Measurements from ENCODE around the gene ATL1.
"Not testable (repeated sequence)": the region's sequence is repeated elsewhere in the genome, so short reads cannot be mapped to it uniquely, and the experiment has no call there.

ATL1 gene

DNA sequence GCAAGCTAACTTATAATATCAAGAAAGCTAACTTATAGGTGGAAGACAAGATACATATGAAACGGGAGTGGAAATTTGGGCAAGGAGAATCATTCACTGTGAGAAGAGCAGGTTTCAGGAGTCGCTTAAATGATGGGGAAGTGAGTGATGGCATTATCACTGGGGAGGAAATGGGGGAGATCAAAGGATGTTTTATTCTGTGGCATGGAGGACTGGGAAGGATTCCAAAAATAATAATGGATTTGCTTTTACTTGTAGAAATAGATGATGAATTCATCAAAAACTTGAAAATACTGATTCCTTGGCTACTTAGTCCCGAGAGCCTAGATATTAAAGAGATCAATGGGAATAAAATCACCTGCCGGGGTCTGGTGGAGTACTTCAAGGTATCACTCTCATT lies 60.4 kb downstream of the ATL1 start:
- Histone ChIP-seq H3K4me3 (ENCODE audit: low read length) (no peak overlapping the region), H3K36me3 (ENCODE audit: insufficient read depth, low read length) (no peaks in the 10 kb centered on the region), H3K9ac (ENCODE audit: low read depth, low read length) (no peak overlapping the region), H3K4me1 (ENCODE audit: insufficient read depth, low read length) (no peaks in the 10 kb centered on the region), H3K27me3 (ENCODE audit: insufficient read depth, low read length) (no peaks in the 10 kb centered on the region), H3K9me3 (ENCODE audit: insufficient read depth, low read depth, low read length) (no peaks in the 10 kb centered on the region), H3K27ac (ENCODE audit: low read depth, low read length) (no peak overlapping the region)
- WGBS: 92% methylated on average over 4 of the region's 4 CpGs

DNA sequence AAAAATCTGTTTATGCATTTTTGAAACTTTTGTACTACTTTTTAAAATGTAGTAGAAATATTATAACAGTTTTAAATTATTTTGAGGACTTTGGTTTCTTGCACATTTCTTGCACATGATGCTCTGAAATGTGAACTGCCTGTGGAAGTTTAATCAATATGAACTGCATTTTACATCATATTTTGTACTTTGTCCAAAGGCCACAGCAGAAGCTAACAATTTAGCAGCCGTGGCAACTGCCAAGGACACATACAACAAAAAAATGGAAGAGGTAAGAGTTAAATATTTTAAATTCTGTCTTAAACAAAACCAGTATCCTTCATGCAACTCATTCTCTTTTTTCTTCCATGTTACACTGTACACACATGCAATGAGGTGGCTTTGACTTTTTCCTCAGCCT lies 63.0 kb downstream of the ATL1 start:
- Histone ChIP-seq H3K4me1 (ENCODE audit: insufficient read depth, low read length) (no peaks in the 10 kb centered on the region), H3K9ac (ENCODE audit: low read depth, low read length) (no peak overlapping the region), H3K4me3 (ENCODE audit: low read length) (no peak overlapping the region), H3K9me3 (ENCODE audit: insufficient read depth, low read depth, low read length) (no peaks in the 10 kb centered on the region), H3K27ac (ENCODE audit: low read depth, low read length) (no peak overlapping the region), H3K27me3 (ENCODE audit: insufficient read depth, low read length) (no peaks in the 10 kb centered on the region), H3K36me3 (ENCODE audit: insufficient read depth, low read length) (0 out of 2 replicates have a peak, but pooled peaks cover 1% of the 10 kb centered on the region)
- no CpG with 5 or more reads among the region's 1 CpG for WGBS

DNA sequence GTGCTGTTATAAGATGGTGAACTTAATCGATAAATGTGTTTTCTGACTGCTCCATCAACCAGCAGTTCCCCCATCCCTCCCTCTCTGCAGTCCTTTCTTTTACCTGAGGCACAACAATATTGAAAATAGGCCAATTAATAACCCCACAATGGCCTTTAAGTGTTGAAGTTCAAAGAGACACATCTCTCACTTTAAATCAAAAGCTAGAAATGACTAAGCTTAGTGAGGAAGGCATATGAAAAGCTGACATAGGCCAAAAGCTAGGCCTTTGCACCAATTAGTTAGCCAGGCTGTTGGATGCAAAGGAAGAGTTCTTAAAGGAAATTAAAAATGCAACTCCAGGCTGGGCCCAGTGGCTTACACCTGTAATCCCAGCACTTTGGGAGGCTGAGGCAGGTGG lies 64.5 kb downstream of the ATL1 start:
- H3K9me3 ChIP-seq (ENCODE audit: insufficient read depth, low read depth, low read length): no peaks in the 10 kb centered on the region
- no peaks in the 10 kb centered on the region for H3K4me1 ChIP-seq (ENCODE audit: insufficient read depth, low read length)
- no peak overlapping the region for H3K4me3 ChIP-seq (ENCODE audit: low read length)
- WGBS: 100% methylated on average over 1 of the region's 1 CpG
- H3K9ac ChIP-seq (ENCODE audit: low read depth, low read length): no peak overlapping the region
- 0 out of 2 replicates have a peak, but pooled peaks cover 5% of the 10 kb centered on the region for H3K36me3 ChIP-seq (ENCODE audit: insufficient read depth, low read length)
- no peaks in the 10 kb centered on the region for H3K27me3 ChIP-seq (ENCODE audit: insufficient read depth, low read length)
- no peak overlapping the region for H3K27ac ChIP-seq (ENCODE audit: low read depth, low read length)

DNA sequence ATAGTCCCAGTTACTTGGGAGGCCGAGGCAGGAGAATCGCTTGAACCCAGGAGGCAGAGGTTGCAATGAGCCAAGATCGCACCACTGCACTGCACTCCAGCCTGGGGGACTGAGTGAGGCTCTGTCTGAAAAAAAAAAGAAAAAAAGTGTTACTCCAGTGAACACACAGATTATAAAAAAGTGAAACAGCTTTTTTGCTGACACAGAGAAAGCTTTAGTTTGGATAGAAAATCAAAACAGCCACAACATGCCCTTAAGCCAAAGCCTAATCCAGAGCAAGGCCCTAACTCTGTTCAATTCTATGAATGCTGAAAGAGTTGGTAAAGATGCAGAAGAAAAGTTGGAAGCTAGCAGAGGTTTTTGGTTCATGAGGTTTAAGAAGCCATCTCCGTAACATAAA lies 65.0 kb downstream of the ATL1 start:
- not testable (repeated sequence) for H3K9me3 ChIP-seq (ENCODE audit: insufficient read depth, low read depth, low read length); H3K4me1 ChIP-seq (ENCODE audit: insufficient read depth, low read length); H3K4me3 ChIP-seq (ENCODE audit: low read length); H3K36me3 ChIP-seq (ENCODE audit: insufficient read depth, low read length); H3K27ac ChIP-seq (ENCODE audit: low read depth, low read length); H3K27me3 ChIP-seq (ENCODE audit: insufficient read depth, low read length); H3K9ac ChIP-seq (ENCODE audit: low read depth, low read length)
- WGBS: 94% methylated on average over 4 of the region's 4 CpGs

DNA sequence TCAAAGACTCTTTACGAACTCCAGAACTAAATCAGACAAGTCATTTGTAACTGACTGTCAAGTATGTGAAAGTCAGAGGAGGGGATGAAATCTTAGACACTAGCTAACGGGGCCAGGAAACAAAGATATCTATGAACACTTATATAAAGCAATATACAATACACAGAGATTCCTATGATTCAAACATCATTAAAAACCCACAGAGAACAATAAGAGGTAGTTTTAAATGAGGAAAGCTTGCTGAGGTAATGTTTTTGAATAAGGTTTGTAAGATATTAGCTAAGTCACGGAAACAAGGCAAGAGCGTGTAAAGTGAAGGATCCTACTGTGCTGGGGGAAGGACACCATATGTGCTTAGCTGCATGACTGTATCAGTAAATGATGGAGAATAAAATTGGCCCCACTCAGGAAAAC lies 71.5 kb downstream of the ATL1 start:
- Histone ChIP-seq H3K9ac (ENCODE audit: low read depth, low read length) (no peak overlapping the region), H3K27ac (ENCODE audit: low read depth, low read length) (no peak overlapping the region), H3K36me3 (ENCODE audit: insufficient read depth, low read length) (peaks cover 47% of the 10 kb centered on the region), H3K9me3 (ENCODE audit: insufficient read depth, low read depth, low read length) (no peaks in the 10 kb centered on the region), H3K4me1 (ENCODE audit: insufficient read depth, low read length) (no peaks in the 10 kb centered on the region), H3K4me3 (ENCODE audit: low read length) (no peak overlapping the region), H3K27me3 (ENCODE audit: insufficient read depth, low read length) (no peaks in the 10 kb centered on the region)
- WGBS: 95% methylated on average over 3 of the region's 4 CpGs

DNA sequence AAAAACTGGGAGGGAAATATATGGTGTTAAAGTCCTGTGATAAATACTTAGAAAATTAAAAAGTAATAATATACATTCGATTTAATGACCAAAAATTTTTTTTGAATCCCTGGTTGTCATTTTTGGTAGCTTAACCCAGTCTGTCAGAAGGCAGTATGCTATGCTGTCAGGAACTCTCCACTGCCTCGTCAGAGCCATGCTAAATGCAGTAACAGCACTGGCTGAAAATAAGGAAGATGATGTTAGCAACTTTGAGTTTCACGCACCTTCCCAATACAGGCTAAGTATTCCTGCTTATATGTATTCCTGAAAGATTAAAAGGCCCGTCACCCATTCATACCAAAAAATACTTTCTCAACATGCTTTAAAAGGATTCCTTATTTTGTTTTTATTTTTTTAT lies 74.0 kb downstream of the ATL1 start:
- H3K9ac ChIP-seq (ENCODE audit: low read depth, low read length): no peak overlapping the region
- 94% methylated on average over 4 of the region's 4 CpGs for WGBS
- no peaks in the 10 kb centered on the region for H3K9me3 ChIP-seq (ENCODE audit: insufficient read depth, low read depth, low read length)
- H3K27ac ChIP-seq (ENCODE audit: low read depth, low read length): no peak overlapping the region
- H3K36me3 ChIP-seq (ENCODE audit: insufficient read depth, low read length): peaks cover 42% of the 10 kb centered on the region
- no peaks in the 10 kb centered on the region for H3K27me3 ChIP-seq (ENCODE audit: insufficient read depth, low read length)
- no peak overlapping the region for H3K4me3 ChIP-seq (ENCODE audit: low read length)
- no peaks in the 10 kb centered on the region for H3K4me1 ChIP-seq (ENCODE audit: insufficient read depth, low read length)

DNA sequence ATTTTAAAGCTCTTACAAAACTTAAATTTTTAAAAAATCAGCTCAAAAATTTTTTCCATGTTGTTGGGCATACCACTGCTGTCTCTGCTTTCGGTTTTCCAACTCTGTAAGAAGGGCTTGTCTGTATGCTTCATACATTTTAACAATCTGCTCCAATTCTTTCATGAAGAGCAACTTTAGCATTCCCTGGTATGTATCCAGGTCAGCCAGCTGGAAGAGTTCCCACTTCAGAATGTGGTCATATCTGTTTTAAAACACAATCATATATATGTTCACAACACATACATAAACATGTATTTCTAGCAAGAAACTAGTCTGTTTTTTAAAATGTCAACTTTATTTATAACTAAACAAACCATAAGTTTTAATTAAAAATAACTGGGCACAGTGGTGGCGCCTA lies 75.2 kb downstream of the ATL1 start:
- Histone ChIP-seq H3K9ac (ENCODE audit: low read depth, low read length) (no peak overlapping the region), H3K4me1 (ENCODE audit: insufficient read depth, low read length) (no peaks in the 10 kb centered on the region), H3K27ac (ENCODE audit: low read depth, low read length) (no peak overlapping the region), H3K27me3 (ENCODE audit: insufficient read depth, low read length) (no peaks in the 10 kb centered on the region), H3K36me3 (ENCODE audit: insufficient read depth, low read length) (peaks cover 52% of the 10 kb centered on the region), H3K4me3 (ENCODE audit: low read length) (no peak overlapping the region), H3K9me3 (ENCODE audit: insufficient read depth, low read depth, low read length) (no peaks in the 10 kb centered on the region)
- 93% methylated on average over 2 of the region's 2 CpGs for WGBS

DNA sequence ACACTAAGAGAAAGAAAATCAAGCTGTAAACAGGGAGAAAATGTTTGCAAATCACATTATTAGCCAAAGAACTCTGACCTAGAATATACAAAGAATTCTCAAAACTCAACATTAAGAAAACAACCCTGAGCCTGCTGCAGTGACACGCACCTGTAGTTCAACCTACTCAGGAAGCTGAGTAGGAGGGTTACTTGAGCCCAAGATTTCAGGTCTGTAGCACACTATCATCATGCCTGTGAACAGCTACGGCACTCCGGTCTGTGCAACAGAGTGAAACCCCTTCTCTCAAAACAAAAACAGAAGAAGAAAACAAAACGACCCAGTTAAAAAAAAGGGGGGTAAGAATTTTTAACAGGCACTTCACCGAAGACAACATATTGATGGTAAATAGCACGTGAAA lies 87.3 kb downstream of the ATL1 start:
- H3K36me3 ChIP-seq (ENCODE audit: insufficient read depth, low read length): peaks cover 28% of the 10 kb centered on the region
- 87% methylated on average over 5 of the region's 6 CpGs for WGBS
- H3K4me3 ChIP-seq (ENCODE audit: low read length): no peak overlapping the region
- H3K27ac ChIP-seq (ENCODE audit: low read depth, low read length): no peak overlapping the region
- no peak overlapping the region for H3K9ac ChIP-seq (ENCODE audit: low read depth, low read length)
- H3K4me1 ChIP-seq (ENCODE audit: insufficient read depth, low read length): no peaks in the 10 kb centered on the region
- H3K27me3 ChIP-seq (ENCODE audit: insufficient read depth, low read length): no peaks in the 10 kb centered on the region
- H3K9me3 ChIP-seq (ENCODE audit: insufficient read depth, low read depth, low read length): no peaks in the 10 kb centered on the region

DNA sequence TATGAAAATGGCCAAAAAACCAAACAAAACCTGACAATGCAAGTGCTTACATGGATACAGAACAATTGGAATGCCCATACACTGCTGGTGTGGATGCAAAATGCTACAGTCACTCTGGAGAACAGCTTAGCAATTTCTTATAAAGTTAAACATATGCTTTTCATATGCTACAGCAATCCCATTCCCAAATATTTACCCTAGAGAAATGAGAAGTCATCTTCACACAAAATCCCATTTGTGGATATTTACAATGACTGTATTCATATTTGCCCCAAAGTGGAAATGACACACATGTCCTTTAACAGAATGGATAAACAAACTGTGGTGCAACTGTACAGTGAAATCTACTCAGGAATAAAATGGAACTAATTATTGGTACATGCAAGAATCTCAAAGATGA lies 87.8 kb downstream of the ATL1 start:
- H3K27ac ChIP-seq (ENCODE audit: low read depth, low read length): no peak overlapping the region
- H3K9me3 ChIP-seq (ENCODE audit: insufficient read depth, low read depth, low read length): no peaks in the 10 kb centered on the region
- no peaks in the 10 kb centered on the region for H3K4me1 ChIP-seq (ENCODE audit: insufficient read depth, low read length)
- no peaks in the 10 kb centered on the region for H3K27me3 ChIP-seq (ENCODE audit: insufficient read depth, low read length)
- peaks cover 23% of the 10 kb centered on the region for H3K36me3 ChIP-seq (ENCODE audit: insufficient read depth, low read length)
- H3K9ac ChIP-seq (ENCODE audit: low read depth, low read length): no peak overlapping the region
- no peak overlapping the region for H3K4me3 ChIP-seq (ENCODE audit: low read length)

DNA sequence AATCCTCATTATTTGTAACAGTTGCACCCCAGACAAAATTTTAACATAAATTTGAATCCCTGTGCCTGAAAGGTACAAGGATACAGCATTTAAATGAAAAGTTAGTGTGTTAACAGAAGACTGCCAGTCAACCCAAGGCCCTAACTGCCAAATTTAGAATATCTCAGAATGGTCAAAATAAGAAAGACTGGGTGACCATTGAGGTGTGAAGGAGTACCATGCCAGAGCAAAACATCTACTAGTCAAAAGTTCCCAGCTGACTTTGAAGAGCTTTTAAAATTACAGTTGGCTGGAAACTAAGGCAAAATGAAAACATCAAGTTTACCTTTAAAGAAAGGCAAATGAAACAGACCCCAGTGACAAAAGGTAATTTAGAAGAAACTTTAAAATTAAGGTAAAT lies 89.7 kb downstream of the ATL1 start:
- Histone ChIP-seq H3K27ac (ENCODE audit: low read depth, low read length) (no peak overlapping the region), H3K36me3 (ENCODE audit: insufficient read depth, low read length) (peaks cover 7% of the 10 kb centered on the region), H3K4me3 (ENCODE audit: low read length) (no peak overlapping the region), H3K4me1 (ENCODE audit: insufficient read depth, low read length) (no peaks in the 10 kb centered on the region), H3K9ac (ENCODE audit: low read depth, low read length) (no peak overlapping the region), H3K27me3 (ENCODE audit: insufficient read depth, low read length) (no peaks in the 10 kb centered on the region), H3K9me3 (ENCODE audit: insufficient read depth, low read depth, low read length) (no peaks in the 10 kb centered on the region)

DNA sequence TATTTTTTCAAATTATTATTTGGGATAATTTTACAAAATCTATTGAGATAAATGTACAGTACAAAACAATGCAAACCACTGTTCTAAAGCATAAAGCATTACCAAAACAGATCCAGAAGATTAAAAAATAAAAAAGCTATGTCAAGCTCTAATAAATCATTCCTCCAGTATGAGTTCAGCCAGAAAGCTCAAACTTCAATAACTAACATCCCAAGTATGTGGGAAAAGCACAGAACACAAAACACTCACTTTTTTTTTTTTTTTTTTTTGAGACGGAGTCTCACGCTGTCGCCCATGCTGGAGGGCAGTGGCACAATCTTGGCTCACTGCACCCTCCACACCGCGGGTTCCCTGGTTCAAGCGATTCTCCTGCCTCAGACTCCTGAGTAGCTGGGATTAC lies 96.8 kb downstream of the ATL1 start:
- H3K27ac ChIP-seq (ENCODE audit: low read depth, low read length): no peak overlapping the region
- no peak overlapping the region for H3K9ac ChIP-seq (ENCODE audit: low read depth, low read length)
- H3K4me3 ChIP-seq (ENCODE audit: low read length): no peak overlapping the region
- H3K36me3 ChIP-seq (ENCODE audit: insufficient read depth, low read length): peaks cover 29% of the 10 kb centered on the region
- H3K4me1 ChIP-seq (ENCODE audit: insufficient read depth, low read length): peaks cover 27% of the 10 kb centered on the region
- no peaks in the 10 kb centered on the region for H3K9me3 ChIP-seq (ENCODE audit: insufficient read depth, low read depth, low read length)
- H3K27me3 ChIP-seq (ENCODE audit: insufficient read depth, low read length): no peaks in the 10 kb centered on the region
- 97% methylated on average over 6 of the region's 6 CpGs for whole genome bisulfite sequencing

DNA sequence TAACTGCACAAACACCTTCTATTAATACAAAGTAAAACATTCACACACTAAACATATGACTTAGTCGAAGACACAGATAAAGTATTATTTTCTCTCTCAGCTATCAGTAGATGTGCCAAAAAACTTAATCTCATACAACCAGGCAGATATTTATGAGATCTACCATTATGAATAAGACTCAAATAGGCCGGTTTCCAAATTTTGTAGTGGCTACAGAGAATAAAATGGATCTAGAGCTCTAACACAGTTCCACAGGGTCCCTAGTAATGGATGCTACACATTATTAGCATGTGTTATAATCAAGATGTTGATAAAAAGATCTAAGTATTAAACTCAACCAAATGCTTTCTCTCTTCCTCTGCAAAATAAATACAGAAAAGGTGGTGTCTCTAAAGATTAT lies 97.8 kb downstream of the ATL1 start:
- H3K9ac ChIP-seq (ENCODE audit: low read depth, low read length): peak overlapping the region; percentile 28; the same call in 1 of the 2 replicates
- H3K27me3 ChIP-seq (ENCODE audit: insufficient read depth, low read length): no peaks in the 10 kb centered on the region
- 78% methylated on average over 2 of the region's 2 CpGs for WGBS
- H3K9me3 ChIP-seq (ENCODE audit: insufficient read depth, low read depth, low read length): no peaks in the 10 kb centered on the region
- peak overlapping the region; percentile 76 for H3K27ac ChIP-seq (ENCODE audit: low read depth, low read length)
- H3K4me3 ChIP-seq (ENCODE audit: low read length): peak overlapping the region; percentile 24
- H3K4me1 ChIP-seq (ENCODE audit: insufficient read depth, low read length): peaks cover 27% of the 10 kb centered on the region
- peaks cover 36% of the 10 kb centered on the region for H3K36me3 ChIP-seq (ENCODE audit: insufficient read depth, low read length)

Measured in HUES64 (cell line).